Muscle layer of duodenum (tissue), 2 donors: Measurements from ENCODE around the gene KDM4C.

Experiments
- H3K27ac ChIP-seq: one replicate; pipeline ENCODE4 v1.7.0; 2013; ENCODE audit warnings: mild to moderate bottlenecking, low read length
- H3K27me3 ChIP-seq: one replicate; pipeline ENCODE4 v1.7.0; 2013; ENCODE audit warnings: low read depth, mild to moderate bottlenecking, control low read depth, low read length
- H3K36me3 ChIP-seq, 2 donors: one replicate each; pipeline ENCODE4 v1.7.0; 2013; ENCODE audit warnings: low read length in 2 of 2, control low read depth in 1 of 2, mild to moderate bottlenecking in 1 of 2; ENCODE audit not compliant: insufficient read depth in 2 of 2, control insufficient read depth in 1 of 2
- H3K4me1 ChIP-seq, 2 donors: one replicate each; pipeline ENCODE4 v1.7.0; 2013; ENCODE audit warnings: low read length in 2 of 2, mild to moderate bottlenecking in 2 of 2, control low read depth in 1 of 2, moderate library complexity in 1 of 2; ENCODE audit not compliant: insufficient read depth in 2 of 2, control insufficient read depth in 1 of 2
- H3K4me3 ChIP-seq, 2 donors: one replicate each; pipeline ENCODE4 v1.7.0; 2013; ENCODE audit warnings: low read length in 2 of 2, low read depth in 1 of 2, mild to moderate bottlenecking in 1 of 2
- H3K9me3 ChIP-seq, 2 donors: one replicate each; pipeline ENCODE4 v1.7.0; 2013; ENCODE audit warnings: low read length in 2 of 2, control low read depth in 1 of 2, mild to moderate bottlenecking in 1 of 2; ENCODE audit not compliant: control insufficient read depth in 1 of 2
- donor health status: healthy.

Gene KDM4C

DNA sequence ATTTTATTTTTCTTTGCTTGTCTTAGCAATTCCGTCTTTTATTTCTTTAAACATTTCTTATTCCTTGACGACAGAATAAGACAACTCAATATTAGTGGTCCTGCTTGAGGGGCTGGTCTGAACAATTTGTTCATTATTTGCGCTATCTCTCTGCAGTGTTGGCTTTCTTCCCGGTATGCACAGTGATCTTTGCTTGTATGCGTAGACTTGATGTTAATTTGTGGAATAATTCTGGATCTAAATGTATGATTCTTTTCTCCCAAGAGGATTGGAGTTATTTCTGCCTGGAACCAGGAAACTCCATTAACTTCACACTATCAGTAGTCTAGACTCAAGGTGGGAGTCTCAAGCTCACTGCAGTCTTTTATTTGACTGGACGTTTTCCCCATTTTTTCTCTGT, 80.4 kb downstream of the KDM4C start:
- H3K36me3 ChIP-seq: peaks cover 0 to 11% of the 10 kb centered on the region in 2 donors
- H3K9me3 ChIP-seq: no peaks in the 10 kb centered on the region
- no peak overlapping the region for H3K27ac ChIP-seq
- no peaks in the 10 kb centered on the region for H3K27me3 ChIP-seq
- no peaks in the 10 kb centered on the region for H3K4me1 ChIP-seq
- H3K4me3 ChIP-seq: no peak overlapping the region

- H3K4me1 ChIP-seq: no peaks in the 10 kb centered on the region
- H3K4me3 ChIP-seq: no peak overlapping the region
- H3K9me3 ChIP-seq: no peaks in the 10 kb centered on the region
- H3K36me3 ChIP-seq: no peaks in the 10 kb centered on the region
- no peak overlapping the region for H3K27ac ChIP-seq
- no peaks in the 10 kb centered on the region for H3K27me3 ChIP-seq
These were observed 84.8 kb downstream of the KDM4C start for GRCh38 chr9:6842584-6842947.

DNA sequence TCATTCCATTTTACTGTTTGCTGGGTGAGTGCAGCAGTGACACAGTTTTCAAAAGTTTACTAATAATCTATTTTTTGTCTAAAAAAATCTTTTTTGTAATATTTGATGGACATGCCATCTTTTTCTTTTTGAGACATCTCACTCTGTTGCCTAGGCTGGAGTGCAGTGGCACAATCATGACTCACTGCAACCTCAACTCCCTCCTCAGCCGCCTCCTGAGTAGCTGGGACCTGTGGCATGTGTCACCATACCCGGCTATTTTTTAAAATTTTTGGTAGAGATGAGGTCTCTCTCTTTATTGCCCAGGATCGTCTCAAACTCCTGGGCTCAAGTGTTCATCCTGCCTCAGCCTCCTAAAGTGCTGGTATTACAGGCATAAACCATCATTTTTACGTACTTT, 86.0 kb downstream of the KDM4C start:
- no peaks in the 10 kb centered on the region for H3K4me1 ChIP-seq
- no peaks in the 10 kb centered on the region for H3K27me3 ChIP-seq
- H3K27ac ChIP-seq: no peak overlapping the region
- H3K36me3 ChIP-seq: no peaks in the 10 kb centered on the region
- no peaks in the 10 kb centered on the region for H3K9me3 ChIP-seq
- no peak overlapping the region for H3K4me3 ChIP-seq

DNA sequence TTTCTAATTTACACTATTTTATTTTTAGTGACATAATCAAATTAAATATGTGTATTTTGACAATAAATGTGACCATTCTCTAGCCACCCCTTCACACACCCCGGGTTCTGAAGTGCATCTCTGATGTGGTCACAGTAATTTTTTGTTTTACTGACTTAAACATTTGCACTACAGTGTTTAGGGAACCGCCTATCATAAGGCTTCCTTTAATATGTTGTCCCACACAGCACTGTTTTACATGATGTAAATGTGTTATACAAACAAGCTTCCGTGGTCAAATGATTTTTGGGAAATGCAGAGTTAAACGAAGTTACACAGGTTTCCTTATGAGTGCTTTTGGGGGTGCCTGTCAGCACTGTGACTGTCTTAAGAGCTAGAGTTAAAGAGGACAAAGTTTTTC, 86.5 kb downstream of the KDM4C start:
- no peak overlapping the region for H3K4me3 ChIP-seq
- peaks cover under 1% of the 10 kb centered on the region in 2 donors for H3K36me3 ChIP-seq
- H3K27me3 ChIP-seq: no peaks in the 10 kb centered on the region
- H3K4me1 ChIP-seq: no peaks in the 10 kb centered on the region
- H3K9me3 ChIP-seq: no peaks in the 10 kb centered on the region
- no peak overlapping the region for H3K27ac ChIP-seq

- H3K27me3 ChIP-seq: no peaks in the 10 kb centered on the region
- no peak overlapping the region for H3K4me3 ChIP-seq
- H3K4me1 ChIP-seq: no peaks in the 10 kb centered on the region
- H3K27ac ChIP-seq: no peak overlapping the region
- peaks cover 5 to 9% of the 10 kb centered on the region in 2 donors for H3K36me3 ChIP-seq
- H3K9me3 ChIP-seq: no peaks in the 10 kb centered on the region
These were observed 87.5 kb downstream of the KDM4C start for GRCh38 chr9:6845128-6845826.

DNA sequence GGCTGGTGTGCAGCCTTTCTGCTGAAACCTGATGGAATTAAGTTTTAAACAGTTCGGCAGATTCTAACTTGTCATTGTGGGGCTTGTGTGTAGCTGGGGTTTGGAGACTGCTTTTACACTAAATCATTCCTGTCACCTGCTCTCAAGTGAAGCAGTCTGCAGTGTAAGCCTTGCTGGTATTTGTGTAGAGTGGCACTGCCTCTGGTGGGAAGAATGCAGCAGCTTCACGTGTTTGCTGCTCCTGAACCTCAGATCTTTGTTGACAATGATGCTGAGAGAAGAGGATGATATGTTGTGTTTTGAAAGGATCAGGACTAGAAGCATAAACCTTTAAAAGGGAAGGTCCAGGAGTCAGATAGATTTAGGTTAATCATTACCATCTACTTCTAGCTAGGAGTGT, 88.1 kb downstream of the KDM4C start:
- Histone ChIP-seq H3K27ac (no peak overlapping the region), H3K36me3 (peaks cover 5 to 9% of the 10 kb centered on the region in 2 donors), H3K27me3 (no peaks in the 10 kb centered on the region), H3K4me3 (no peak overlapping the region), H3K4me1 (no peaks in the 10 kb centered on the region), H3K9me3 (no peaks in the 10 kb centered on the region)

DNA sequence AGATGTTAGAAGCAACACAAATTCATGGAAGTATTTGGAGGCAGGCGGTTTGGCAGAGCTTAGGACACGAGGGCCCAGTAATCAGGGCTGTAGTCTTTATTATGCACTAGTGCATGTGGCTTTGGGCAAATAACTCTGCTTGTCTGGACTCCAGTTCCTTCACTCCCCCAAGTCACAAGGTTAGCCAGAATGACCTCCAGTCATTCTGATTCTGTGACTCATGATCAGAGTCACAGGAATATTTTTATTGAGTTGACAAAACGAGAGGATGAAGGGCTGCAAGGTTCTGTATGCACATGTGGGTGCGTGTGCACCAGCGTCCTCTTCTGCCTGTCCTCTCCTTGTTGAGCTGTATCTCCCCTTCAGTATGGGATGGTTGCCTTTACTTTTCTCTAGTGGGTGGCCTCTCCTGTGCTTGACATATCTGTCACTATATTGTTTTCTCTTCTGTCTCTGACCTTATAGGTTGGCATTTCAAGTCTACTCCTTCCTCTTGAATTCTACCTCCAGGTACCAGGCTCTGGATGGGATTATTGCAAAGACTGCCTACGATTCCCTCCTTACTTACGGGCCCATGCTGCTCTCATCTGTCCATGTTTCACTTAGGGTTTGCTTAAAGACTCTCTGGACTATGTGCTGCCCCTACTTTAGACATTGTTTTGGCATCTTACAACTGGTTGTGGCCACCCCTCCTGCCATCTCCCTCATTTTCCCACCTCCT, 94.6 kb downstream of the KDM4C start:
- Histone ChIP-seq H3K36me3 (peaks cover 9 to 13% of the 10 kb centered on the region in 2 donors), H3K4me3 (no peak overlapping the region), H3K9me3 (no peaks in the 10 kb centered on the region), H3K4me1 (no peaks in the 10 kb centered on the region), H3K27ac (no peak overlapping the region), H3K27me3 (no peaks in the 10 kb centered on the region)

- Histone ChIP-seq H3K9me3 (no peaks in the 10 kb centered on the region), H3K27ac (no peak overlapping the region), H3K36me3 (peaks cover 0 to 8% of the 10 kb centered on the region in 2 donors), H3K27me3 (no peaks in the 10 kb centered on the region), H3K4me3 (no peak overlapping the region), H3K4me1 (no peaks in the 10 kb centered on the region)
These were observed 98.1 kb downstream of the KDM4C start for GRCh38 chr9:6855860-6856259.

- Histone ChIP-seq H3K27ac (no peak overlapping the region), H3K4me3 (peak overlapping the region in 1 of 2 donors; percentile 28), H3K36me3 (peaks cover 0 to 7% of the 10 kb centered on the region in 2 donors), H3K4me1 (no peaks in the 10 kb centered on the region), H3K9me3 (peaks cover 6 to 7% of the 10 kb centered on the region in 2 donors), H3K27me3 (no peaks in the 10 kb centered on the region)
These were observed 106.3 kb downstream of the KDM4C start for GRCh38 chr9:6864102-6864501.

- Histone ChIP-seq H3K27ac (no peak overlapping the region), H3K36me3 (no peaks in the 10 kb centered on the region), H3K9me3 (peaks cover 0 to under 1% of the 10 kb centered on the region in 2 donors)
These were observed 111.5 kb downstream of the KDM4C start for GRCh38 chr9:6869081-6869948.

GRCh38 chr9:6870149-6870548, 112.4 kb downstream of the KDM4C start:
- Histone ChIP-seq H3K27me3 (no peaks in the 10 kb centered on the region), H3K27ac (no peak overlapping the region), H3K36me3 (no peaks in the 10 kb centered on the region), H3K9me3 (no peaks in the 10 kb centered on the region), H3K4me1 (no peaks in the 10 kb centered on the region), H3K4me3 (no peak overlapping the region)

More at GRCh38 chr9:6869081-6869948, 111.5 kb downstream of the KDM4C start:
- Histone ChIP-seq H3K4me1 (no peaks in the 10 kb centered on the region), H3K27me3 (no peaks in the 10 kb centered on the region), H3K4me3 (no peak overlapping the region)
